IPS-11a (cell line): ENCODE data around the gene TOGARAM2.

ENCODE experiments used
- H3K4me3 ChIP-seq: one replicate; pipeline ENCODE4 v1.5.1; 2013; ENCODE audit warnings: low read depth, low read length, control low read depth

The TOGARAM2 gene

GRCh38 chr2:28997847-28998735 lies 17.0 kb downstream of the TOGARAM2 start:
- no peak overlapping the region for H3K4me3 ChIP-seq

- no peak overlapping the region for H3K4me3 ChIP-seq
Measured at GRCh38 chr2:29000481-29000880, 19.4 kb downstream of the TOGARAM2 start.

GRCh38 chr2:29000956-29001355 lies 19.9 kb downstream of the TOGARAM2 start:
- H3K4me3 ChIP-seq, result no peak overlapping the region

GRCh38 chr2:29001806-29002205 lies 20.7 kb downstream of the TOGARAM2 start:
- no peak overlapping the region for H3K4me3 ChIP-seq

GRCh38 chr2:29004755-29005154 lies 23.7 kb downstream of the TOGARAM2 start:
- no peak overlapping the region for H3K4me3 ChIP-seq

- H3K4me3 ChIP-seq, result no peak overlapping the region
Measured at GRCh38 chr2:29005331-29005730, 24.2 kb downstream of the TOGARAM2 start.

GRCh38 chr2:29006092-29006979 lies 25.2 kb downstream of the TOGARAM2 start:
- H3K4me3 ChIP-seq, result no peak overlapping the region

- no peak overlapping the region for H3K4me3 ChIP-seq
Measured at GRCh38 chr2:29006980-29007301, 25.8 kb downstream of the TOGARAM2 start.

GRCh38 chr2:29009270-29009669 lies 28.2 kb downstream of the TOGARAM2 start:
- H3K4me3 ChIP-seq, result no peak overlapping the region

GRCh38 chr2:29009711-29010677 lies 28.9 kb downstream of the TOGARAM2 start:
- H3K4me3 ChIP-seq, result no peak overlapping the region

- H3K4me3 ChIP-seq, result no peak overlapping the region
Measured at GRCh38 chr2:29010946-29011345, 29.8 kb downstream of the TOGARAM2 start.

GRCh38 chr2:29011418-29012060 lies 30.4 kb downstream of the TOGARAM2 start:
- H3K4me3 ChIP-seq, result no peak overlapping the region

- H3K4me3 ChIP-seq, result no peak overlapping the region
Measured at GRCh38 chr2:29012211-29012681, 31.1 kb downstream of the TOGARAM2 start.

- no peak overlapping the region for H3K4me3 ChIP-seq
Measured at GRCh38 chr2:29013057-29013780, 32.1 kb downstream of the TOGARAM2 start.

GRCh38 chr2:29014331-29014730 lies 33.2 kb downstream of the TOGARAM2 start:
- no peak overlapping the region for H3K4me3 ChIP-seq

GRCh38 chr2:29014811-29015421 lies 33.8 kb downstream of the TOGARAM2 start:
- H3K4me3 ChIP-seq, result no peak overlapping the region

- no peak overlapping the region for H3K4me3 ChIP-seq
Measured at GRCh38 chr2:29015701-29016470, 34.8 kb downstream of the TOGARAM2 start.

GRCh38 chr2:29016504-29016903 lies 35.4 kb downstream of the TOGARAM2 start:
- no peak overlapping the region for H3K4me3 ChIP-seq
